Ishikawa (cell line): ENCODE data around the gene TBC1D23.

Experiments used
- CREB1 ChIP-seq: IDR thresholded peaks from 2 replicates; pipeline ENCODE4 v1.6.1; 2012; ENCODE audit warnings: low read depth
- FOXM1 ChIP-seq: IDR thresholded peaks from 2 replicates; pipeline ENCODE4 v1.6.1; 2012; ENCODE audit warnings: low read depth, borderline replicate concordance
- MAX ChIP-seq: IDR thresholded peaks from 2 replicates; pipeline ENCODE4 v1.6.1; 2012
- NFIC ChIP-seq: IDR thresholded peaks from 2 replicates; pipeline ENCODE4 v1.6.1; 2012
- YY1 ChIP-seq: IDR thresholded peaks from 2 replicates; pipeline ENCODE4 v1.6.1; 2012; ENCODE audit warnings: low read depth

GRCh38 chr3:100271522-100271921 is 10.7 kb downstream of the TBC1D23 start:
- TF ChIP-seq CREB1 (no peak), NFIC (no peak), FOXM1 (no peak), MAX (no peak), YY1 (no peak)
